ENCODE data around the gene IL26.

The IL26 gene

GRCh38 chr12:68225576-68226476 lies at the start of gene IL26:
Gene IL26 (minus strand): TSS chr12:68225810. CDS start chr12:68225756, 54 bp downstream.
- no peak for DNase-seq

- no peak for DNase-seq
Observed at GRCh38 chr12:68272732-68273131, 47.1 kb upstream of the IL26 start.

- DNase-seq: no peak
Observed at GRCh38 chr12:68271346-68271745, 45.7 kb upstream of the IL26 start.

GRCh38 chr12:68270358-68270757 lies 44.7 kb upstream of the IL26 start:
- DNase-seq: no peak

- no peak for DNase-seq
Observed at GRCh38 chr12:68269779-68270178, 44.2 kb upstream of the IL26 start.

- no peak for DNase-seq
Observed at GRCh38 chr12:68268967-68269366, 43.4 kb upstream of the IL26 start.

- DNase-seq: peak in 1 of 2 experiments; percentile 40
Observed at GRCh38 chr12:68267892-68268396, 42.3 kb upstream of the IL26 start.

GRCh38 chr12:68264857-68265256 lies 39.2 kb upstream of the IL26 start:
- no peak for DNase-seq

- no peak for DNase-seq
Observed at GRCh38 chr12:68264158-68264855, 38.7 kb upstream of the IL26 start.

- DNase-seq: no peak
Observed at GRCh38 chr12:68263366-68263765, 37.8 kb upstream of the IL26 start.

- DNase-seq: no peak
Observed at GRCh38 chr12:68261896-68262295, 36.3 kb upstream of the IL26 start.

- no peak for DNase-seq
Observed at GRCh38 chr12:68260153-68260552, 34.5 kb upstream of the IL26 start.

GRCh38 chr12:68259318-68259940 lies 33.8 kb upstream of the IL26 start:
- DNase-seq: peak; percentile 61 to 71

GRCh38 chr12:68253504-68253903 lies 27.9 kb upstream of the IL26 start, which contains the start of gene IL22:
Gene IL22 (minus strand): TSS chr12:68253604. CDS start chr12:68253448, 156 bp downstream.
- DNase-seq: no peak

GRCh38 chr12:68252077-68252476 lies 26.5 kb upstream of the IL26 start:
- DNase-seq: no peak

- DNase-seq: no peak
Observed at GRCh38 chr12:68250454-68250853, 24.8 kb upstream of the IL26 start.

GRCh38 chr12:68247785-68248184 lies 22.2 kb upstream of the IL26 start:
- DNase-seq: no peak

GRCh38 chr12:68246350-68246749 lies 20.7 kb upstream of the IL26 start:
- no peak for DNase-seq

GRCh38 chr12:68245180-68246021 lies 19.8 kb upstream of the IL26 start:
- DNase-seq: no peak

- no peak for DNase-seq
Observed at GRCh38 chr12:68242777-68243176, 17.2 kb upstream of the IL26 start.

- DNase-seq: peak; percentile 51 to 65
Observed at GRCh38 chr12:68240975-68241374, 15.4 kb upstream of the IL26 start.

- no peak for DNase-seq
Observed at GRCh38 chr12:68240079-68240478, 14.5 kb upstream of the IL26 start.
